Stimulated activated CD8-positive, alpha-beta memory T cell treated with anti-CD3 and anti-CD28 coated beads, Interleukin-2, amount 100 ng/mL, for 48 hours (primary cell): ENCODE data around the gene GDF11.

Experiments used
- DNase-seq, 2 donors: peaks; one replicate each; pipeline ENCODE4 v3.0.0-alpha.2; 2020; ENCODE audit warnings: low read depth in 2 of 2

The GDF11 gene

GRCh38 chr12:55707219-55707671 is 35.7 kb upstream of the GDF11 start:
- no peak for DNase-seq

- DNase-seq = peak; percentile 44 to 55
Measured at GRCh38 chr12:55707841-55708694, 34.9 kb upstream of the GDF11 start, which contains the start of gene ITGA7. Gene ITGA7 (minus strand): TSS chr12:55707904. CDS start chr12:55707682, 222 bp downstream.

- DNase-seq = no peak
Measured at GRCh38 chr12:55708695-55709233, 34.2 kb upstream of the GDF11 start.

- no peak for DNase-seq
Measured at GRCh38 chr12:55711786-55712553, 31.0 kb upstream of the GDF11 start.

GRCh38 chr12:55712700-55713415 is 30.1 kb upstream of the GDF11 start:
- DNase-seq = no peak

GRCh38 chr12:55713721-55714120 is 29.2 kb upstream of the GDF11 start:
- DNase-seq = no peak

GRCh38 chr12:55715169-55715764 is 27.7 kb upstream of the GDF11 start:
- DNase-seq = no peak

GRCh38 chr12:55715833-55716581 is 26.9 kb upstream of the GDF11 start, which contains the start of gene BLOC1S1:
Gene BLOC1S1 (plus strand): TSS chr12:55716046. CDS start chr12:55716052, 6 bp downstream.
- DNase-seq = peak; percentile 94 to 96

- no peak for DNase-seq
Measured at GRCh38 chr12:55716582-55716957, 26.4 kb upstream of the GDF11 start.

GRCh38 chr12:55717011-55718007 is 25.6 kb upstream of the GDF11 start:
- DNase-seq = no peak

GRCh38 chr12:55718015-55718414 is 24.9 kb upstream of the GDF11 start:
- DNase-seq = no peak

GRCh38 chr12:55718624-55719275 is 24.2 kb upstream of the GDF11 start:
- DNase-seq = no peak

- no peak for DNase-seq
Measured at GRCh38 chr12:55719371-55719770, 23.6 kb upstream of the GDF11 start.

- DNase-seq = no peak
Measured at GRCh38 chr12:55720071-55720564, 22.8 kb upstream of the GDF11 start, which contains the start of gene RDH5. Gene RDH5 (plus strand): TSS chr12:55720393. CDS start chr12:55721185, 792 bp downstream.

GRCh38 chr12:55720894-55721444 is 22.0 kb upstream of the GDF11 start:
- no peak for DNase-seq

- no peak for DNase-seq
Measured at GRCh38 chr12:55721601-55722213, 21.2 kb upstream of the GDF11 start.

- DNase-seq = no peak
Measured at GRCh38 chr12:55722948-55723347, 20.0 kb upstream of the GDF11 start.
